GM12878 (cell line): ENCODE results near the gene PLXDC1. TPM values are rescaled to one million over a fixed set of nuclear protein-coding genes. Genes with fewer than 3 reads are reported as not detected.

Source experiments
- ATAC-seq: fragments of 200-7000 bp; cut with Tn5 transposase; 3 replicates; pipeline ENCODE4 v1.9.1; 2020; ENCODE audit warnings: mild to moderate bottlenecking, moderate library complexity
- BruUV-seq: library from RNA; stranded (reverse); fragments of 400-500 nt; replicated peaks from 2 replicates; lab custom pipeline; 2021; lab: Mats Ljungman, UMichigan
- CTCF ChIA-PET: fragments of 300-600 bp; sonication (Branson Sonifier 250); formaldehyde crosslinking; extraction: SDS; loops from one replicate; lab custom pipeline; 2021; ENCODE audit warnings: inconsistent platforms; lab: Yijun Ruan, JAX
- POLR2A ChIA-PET: fragments of 350-600 bp; formaldehyde crosslinking; extraction: SDS; loops from one replicate; lab custom pipeline; 2021; ENCODE audit warnings: inconsistent platforms; lab: Charles Lee
- RAD21 ChIA-PET: fragments of 300-600 bp; sonication (Branson Sonifier 250); formaldehyde crosslinking; loops from one replicate; lab custom pipeline; 2023; ENCODE audit warnings: antibody characterized with exemption; ENCODE audit not compliant: unreplicated experiment; lab: Charles Lee
- SMC1A ChIA-PET: fragments of 300-600 bp; sonication (Branson Sonifier 250); formaldehyde crosslinking; loops from one replicate; lab custom pipeline; 2023; ENCODE audit not compliant: unreplicated experiment, uncharacterized antibody; lab: Charles Lee
- DNase-seq: peaks from one replicate; pipeline ENCODE4 v3.0.0-alpha.2; 2011; ENCODE audit warnings: low read depth, low spot score
- FAIRE-seq: peaks from 3 replicates; lab custom pipeline; 2011; peaks lifted over from hg19 to GRCh38; lab: Jason Lieb, UNC
- H2AFZ ChIP-seq: 2 replicates; pipeline ENCODE4 v1.6.0; 2011; ENCODE audit warnings: low read depth, low read length, control low read depth; ENCODE audit not compliant: control insufficient read depth
- H3K27ac ChIP-seq: 2 replicates; pipeline ENCODE4 v1.5.1; 2011; ENCODE audit warnings: control low read depth; ENCODE audit not compliant: control insufficient read depth, insufficient read depth
- H3K27me3 ChIP-seq, 2 experiments: replicated peaks in 1 of 2; 2 replicates each; pipeline versions ENCODE4 v1.6.0 to v1.6.1; 2011; ENCODE audit warnings: low read length in 1 of 2; ENCODE audit not compliant: control insufficient read depth in 2 of 2, insufficient read depth in 2 of 2
- H3K36me3 ChIP-seq, 2 experiments: 2 replicates each; pipeline ENCODE4 v1.5.1; 2011; ENCODE audit warnings: low read length in 1 of 2; ENCODE audit not compliant: control insufficient read depth in 2 of 2, insufficient read depth in 2 of 2
- H3K4me1 ChIP-seq: 2 replicates; pipeline ENCODE4 v1.6.1; 2011; ENCODE audit warnings: mild to moderate bottlenecking, low read length, moderate library complexity, mixed read lengths; ENCODE audit not compliant: control insufficient read depth, insufficient read depth
- H3K4me2 ChIP-seq: 2 replicates; pipeline ENCODE4 v1.6.0; 2011; ENCODE audit warnings: control low read depth; ENCODE audit not compliant: control insufficient read depth, insufficient read depth
- H3K4me3 ChIP-seq: fragments of 200-600 bp; sonication (generic); 2 replicates; pipeline ENCODE4 v1.5.1; 2016
- H3K79me2 ChIP-seq: 2 replicates; pipeline ENCODE4 v1.6.0; 2011; ENCODE audit warnings: low read length; ENCODE audit not compliant: control insufficient read depth, insufficient read depth
- H3K9ac ChIP-seq: 2 replicates; pipeline ENCODE4 v1.8.0; 2011; ENCODE audit warnings: low read length, control low read depth, mixed read lengths; ENCODE audit not compliant: control insufficient read depth, insufficient read depth
- H3K9me3 ChIP-seq: replicated peaks from 3 replicates; pipeline ENCODE4 v1.5.1; 2011; ENCODE audit warnings: mild to moderate bottlenecking, low read length; ENCODE audit not compliant: control insufficient read depth, insufficient read depth
- H4K20me1 ChIP-seq: 2 replicates; pipeline ENCODE4 v1.6.0; 2011; ENCODE audit not compliant: control insufficient read depth, insufficient read depth
- CBX5 ChIP-seq: sonication (generic); IDR thresholded peaks from 2 replicates; pipeline ENCODE4 v1.6.1; 2016; ENCODE audit warnings: low read depth, moderate library complexity, mild to moderate bottlenecking, inconsistent platforms
- CHD1 ChIP-seq: IDR thresholded peaks from 2 replicates; pipeline ENCODE4 v1.6.1; 2012; ENCODE audit warnings: low read depth, low read length, improper control_type of control experiment
- ETV6 ChIP-seq, 2 experiments: fragments of 450-650 bp in 1 of 2; IDR thresholded peaks in 1 of 2; conservative IDR thresholded peaks in 1 of 2; 2 replicates each; pipeline ENCODE4 v1.6.1; 2014; ENCODE audit warnings: antibody characterized with exemption in 1 of 2, borderline replicate concordance in 1 of 2, low read depth in 1 of 2, mild to moderate bottlenecking in 1 of 2, moderate library complexity in 1 of 2
- MAX ChIP-seq: IDR thresholded peaks from 2 replicates; pipeline ENCODE4 v1.6.1; 2012; ENCODE audit warnings: low read depth, low read length, improper control_type of control experiment
- MEF2A ChIP-seq: IDR thresholded peaks from 2 replicates; pipeline ENCODE4 v1.6.1; 2011; ENCODE audit warnings: low read depth, mild to moderate bottlenecking, low read length, moderate library complexity; ENCODE audit not compliant: insufficient read depth
- PML ChIP-seq: IDR thresholded peaks from 2 replicates; pipeline ENCODE4 v1.6.1; 2012; ENCODE audit warnings: low read length, inconsistent platforms
- RAD21 ChIP-seq: IDR thresholded peaks from 2 replicates; pipeline ENCODE4 v1.6.1; 2011; ENCODE audit warnings: mild to moderate bottlenecking, low read depth, low read length, moderate library complexity; ENCODE audit not compliant: insufficient read depth
- SIX5 ChIP-seq: IDR thresholded peaks from 2 replicates; pipeline ENCODE4 v1.6.1; 2011; ENCODE audit warnings: mild to moderate bottlenecking, low read depth, low read length, moderate library complexity; ENCODE audit not compliant: severe bottlenecking
- SPI1 ChIP-seq: IDR thresholded peaks from 2 replicates; pipeline ENCODE4 v1.6.1; 2011; ENCODE audit warnings: low read depth, mild to moderate bottlenecking, low read length, moderate library complexity, borderline replicate concordance; ENCODE audit not compliant: insufficient read depth
- WGBS: methylation state at CpG from one replicate; pipeline ENCODE4 v1.1.6; 2016; ENCODE audit warnings: low lambda C conversion rate; ENCODE audit not compliant: insufficient replicate concordance, insufficient coverage; ENCODE audit errors: missing lambda C conversion rate; 5-methylcytosine and 5-hydroxymethylcytosine counted together
- in situ Hi-C: fragments of 300-500 bp; cut with MboI; formaldehyde crosslinking; loops from 9 replicates; pipeline ENCODE4 v1.14.3; 2018; ENCODE audit warnings: mixed read lengths
- intact Hi-C: fragments of 100-400 bp; cut with micrococcal nuclease; formaldehyde crosslinking; loops from one replicate; pipeline ENCODE4 v1.14.2; 2022; ENCODE audit not compliant: unreplicated experiment
- polyA plus RNA-seq, 11 experiments: library from polyadenylated mRNA; depleted of rRNA in 4 of 11; unstranded in 6 of 11; stranded (reverse) in 5 of 11; fragments of >200 nt; fragmentation: Nextera tagmentation in 4 of 11; fragmentation: Illumina TruSeq in 1 of 11; extraction: Ambion mirVana in 4 of 11; extraction: Trizol in 1 of 11; gene quantifications; 1 replicate in 1 of 11; 2 replicates in 10 of 11; pipeline versions ENCODE4 v1.2.1 to v1.2.3, GENCODE V29; 2011 to 2016; ENCODE audit warnings: inconsistent platforms in 2 of 11, missing spikeins in 2 of 11, low read depth in 1 of 11
- total RNA-seq, 4 experiments: library from RNA; depleted of rRNA in 3 of 4; stranded (reverse); fragments of >200 nt in 3 of 4; fragmentation: Illumina TruSeq in 1 of 4; extraction: Trizol in 1 of 4; gene quantifications; 2 replicates each; pipeline versions ENCODE4 v1.2.1 to v1.2.3, GENCODE V29; 2013 to 2021
- TF ChIP-seq, protein P1 (sequence below): fragments of 450-650 bp; IDR thresholded peaks from 2 replicates; pipeline ENCODE4 v1.6.1; 2017; ENCODE audit warnings: mild to moderate bottlenecking
- TF ChIP-seq, protein P2 (sequence below): fragments of 450-650 bp; IDR thresholded peaks from 2 replicates; pipeline ENCODE4 v1.6.1; 2017; ENCODE audit warnings: antibody characterized with exemption, mild to moderate bottlenecking, moderate library complexity

PLXDC1 gene
- total and polyA plus RNA-seq, 10 of the 15 experiments (the other 5 are each of a cell fraction or from before 2014, with no cell fraction given) = 0.03 to 0.30 (median 0.22) TPM; not detected in 7

GRCh38 chr17:39051001-39051585 lies 100.3 kb downstream of the PLXDC1 start:
- POLR2A ChIA-PET = no interaction called here
- no peaks in the 10 kb centered on the region for H3K27me3 ChIP-seq
- H4K20me1 ChIP-seq = no peaks in the 10 kb centered on the region
- no peaks in the 10 kb centered on the region for H3K36me3 ChIP-seq
- SMC1A ChIA-PET = no interaction called here
- RAD21 ChIA-PET = interaction anchor here (0.6 kb wide), 1 partner anchor 1185 kb away, joined by 3 read pairs; no protein-coding TSS in a partner anchor
- intact Hi-C loops (no loop called here), in situ Hi-C loops (no loop called here)
- DNase-seq (no peak), FAIRE-seq (no peak), ATAC-seq (no peak)
- H3K4me2 ChIP-seq = no peak overlapping the region
- 35% methylated on average over 12 of the region's 12 CpGs for WGBS
- BruUV-seq = no TSS peak
- no peaks in the 10 kb centered on the region for H3K4me1 ChIP-seq
- H3K9me3 ChIP-seq = peaks cover 14% of the 10 kb centered on the region; the same call in 2 of the 3 replicates
- no peak overlapping the region for H3K9ac ChIP-seq
- CTCF ChIA-PET = no interaction called here
- H2AFZ ChIP-seq = no peak overlapping the region
- TF ChIP-seq SIX5 (no peak), CHD1 (no peak), PML (no peak), RAD21 (no peak), SPI1 (no peak), ETV6 (conservative IDR thresholded peaks at IDR 0.05 in 1 of 2, IDR thresholded peaks at IDR 0.05 in 1 of 2; ENCODE audit: borderline replicate concordance in 1 of 2, low read depth in 1 of 2) (no peak), MEF2A (no peak), MAX (no peak), CBX5 (no peak)
- TF ChIP-seq, protein P1, sequence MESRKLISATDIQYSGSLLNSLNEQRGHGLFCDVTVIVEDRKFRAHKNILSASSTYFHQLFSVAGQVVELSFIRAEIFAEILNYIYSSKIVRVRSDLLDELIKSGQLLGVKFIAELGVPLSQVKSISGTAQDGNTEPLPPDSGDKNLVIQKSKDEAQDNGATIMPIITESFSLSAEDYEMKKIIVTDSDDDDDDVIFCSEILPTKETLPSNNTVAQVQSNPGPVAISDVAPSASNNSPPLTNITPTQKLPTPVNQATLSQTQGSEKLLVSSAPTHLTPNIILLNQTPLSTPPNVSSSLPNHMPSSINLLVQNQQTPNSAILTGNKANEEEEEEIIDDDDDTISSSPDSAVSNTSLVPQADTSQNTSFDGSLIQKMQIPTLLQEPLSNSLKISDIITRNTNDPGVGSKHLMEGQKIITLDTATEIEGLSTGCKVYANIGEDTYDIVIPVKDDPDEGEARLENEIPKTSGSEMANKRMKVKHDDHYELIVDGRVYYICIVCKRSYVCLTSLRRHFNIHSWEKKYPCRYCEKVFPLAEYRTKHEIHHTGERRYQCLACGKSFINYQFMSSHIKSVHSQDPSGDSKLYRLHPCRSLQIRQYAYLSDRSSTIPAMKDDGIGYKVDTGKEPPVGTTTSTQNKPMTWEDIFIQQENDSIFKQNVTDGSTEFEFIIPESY = no peak
- TF ChIP-seq, protein P2, sequence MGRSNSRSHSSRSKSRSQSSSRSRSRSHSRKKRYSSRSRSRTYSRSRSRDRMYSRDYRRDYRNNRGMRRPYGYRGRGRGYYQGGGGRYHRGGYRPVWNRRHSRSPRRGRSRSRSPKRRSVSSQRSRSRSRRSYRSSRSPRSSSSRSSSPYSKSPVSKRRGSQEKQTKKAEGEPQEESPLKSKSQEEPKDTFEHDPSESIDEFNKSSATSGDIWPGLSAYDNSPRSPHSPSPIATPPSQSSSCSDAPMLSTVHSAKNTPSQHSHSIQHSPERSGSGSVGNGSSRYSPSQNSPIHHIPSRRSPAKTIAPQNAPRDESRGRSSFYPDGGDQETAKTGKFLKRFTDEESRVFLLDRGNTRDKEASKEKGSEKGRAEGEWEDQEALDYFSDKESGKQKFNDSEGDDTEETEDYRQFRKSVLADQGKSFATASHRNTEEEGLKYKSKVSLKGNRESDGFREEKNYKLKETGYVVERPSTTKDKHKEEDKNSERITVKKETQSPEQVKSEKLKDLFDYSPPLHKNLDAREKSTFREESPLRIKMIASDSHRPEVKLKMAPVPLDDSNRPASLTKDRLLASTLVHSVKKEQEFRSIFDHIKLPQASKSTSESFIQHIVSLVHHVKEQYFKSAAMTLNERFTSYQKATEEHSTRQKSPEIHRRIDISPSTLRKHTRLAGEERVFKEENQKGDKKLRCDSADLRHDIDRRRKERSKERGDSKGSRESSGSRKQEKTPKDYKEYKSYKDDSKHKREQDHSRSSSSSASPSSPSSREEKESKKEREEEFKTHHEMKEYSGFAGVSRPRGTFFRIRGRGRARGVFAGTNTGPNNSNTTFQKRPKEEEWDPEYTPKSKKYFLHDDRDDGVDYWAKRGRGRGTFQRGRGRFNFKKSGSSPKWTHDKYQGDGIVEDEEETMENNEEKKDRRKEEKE = no peak
- H3K27ac ChIP-seq = no peak overlapping the region
- H3K4me3 ChIP-seq = no peak overlapping the region
- no peaks in the 10 kb centered on the region for H3K79me2 ChIP-seq
